HEK293 (cell line): ENCODE results near the gene CLASP1.

Source experiments
- CTCF ChIA-PET: fragments of 350-600 bp; formaldehyde crosslinking; extraction: SDS; loops from one replicate; lab custom pipeline; 2021; ENCODE audit warnings: antibody characterized with exemption; lab: Yijun Ruan, JAX
- POLR2A ChIA-PET: fragments of 300-600 bp; formaldehyde crosslinking; extraction: SDS; loops from one replicate; lab custom pipeline; 2020; ENCODE audit warnings: antibody characterized with exemption, inconsistent platforms; lab: Yijun Ruan, JAX
- H3K27ac ChIP-seq: fragments of 200-500 bp; sonication (Bioruptor generic); 2 replicates; pipeline ENCODE4 v1.5.1; 2014; ENCODE audit warnings: low read depth, low read length, control low read depth, inconsistent platforms; ENCODE audit errors: extremely low read depth
- H3K36me3 ChIP-seq, 2 experiments: fragments of 200-500 bp in 1 of 2; sonication (Bioruptor generic) in 1 of 2; 1 replicate in 1 of 2; 2 replicates in 1 of 2; pipeline ENCODE4 v1.5.1; 2014 to 2017; ENCODE audit warnings: inconsistent platforms in 2 of 2, low read length in 2 of 2; ENCODE audit not compliant: control insufficient read depth in 2 of 2, insufficient read depth in 1 of 2
- H3K4me1 ChIP-seq: fragments of 200-500 bp; sonication (Bioruptor generic); 2 replicates; pipeline ENCODE4 v1.5.1; 2014; ENCODE audit warnings: mild to moderate bottlenecking, low read length, inconsistent platforms; ENCODE audit not compliant: control insufficient read depth, insufficient read depth
- H3K4me3 ChIP-seq: 2 replicates; pipeline ENCODE4 v1.5.1; 2011; ENCODE audit warnings: low read depth, mild to moderate bottlenecking, control low read depth, low read length, moderate library complexity
- H3K9me3 ChIP-seq: fragments of 200-500 bp; sonication (Bioruptor generic); 2 replicates; pipeline ENCODE4 v1.5.1; 2014; ENCODE audit warnings: low read depth, low read length, inconsistent platforms; ENCODE audit not compliant: control insufficient read depth, insufficient read depth
- FEZF1 ChIP-seq: fragments of 450-650 bp; formaldehyde crosslinking; IDR thresholded peaks from 2 replicates; pipeline ENCODE4 v1.5.1; 2016; ENCODE audit warnings: missing biosample characterization, missing genetic modification characterization
- OSR2 ChIP-seq: fragments of 450-650 bp; formaldehyde crosslinking; IDR thresholded peaks from 2 replicates; pipeline ENCODE4 v1.5.1; 2016; ENCODE audit warnings: missing biosample characterization, missing genetic modification characterization
- PBX3 ChIP-seq: sonication (generic); formaldehyde crosslinking; IDR thresholded peaks from 2 replicates; pipeline ENCODE4 v1.8.1; 2022; ENCODE audit warnings: mild to moderate bottlenecking, moderate library complexity, missing genetic modification reagents
- PRDM6 ChIP-seq: fragments of 450-650 bp; formaldehyde crosslinking; IDR thresholded peaks from 2 replicates; pipeline ENCODE4 v1.5.1; 2017; ENCODE audit warnings: missing biosample characterization, missing genetic modification characterization
- SCRT1 ChIP-seq: fragments of 450-650 bp; formaldehyde crosslinking; IDR thresholded peaks from 2 replicates; pipeline ENCODE4 v1.5.1; 2016; ENCODE audit warnings: missing biosample characterization, missing genetic modification characterization, borderline replicate concordance
- WT1 ChIP-seq: fragments of 450-650 bp; formaldehyde crosslinking; IDR thresholded peaks from 2 replicates; pipeline ENCODE4 v1.5.1; 2016; ENCODE audit warnings: missing biosample characterization, missing genetic modification characterization
- ZBTB20 ChIP-seq: fragments of 450-650 bp; formaldehyde crosslinking; IDR thresholded peaks from 2 replicates; pipeline ENCODE4 v1.5.1; 2016; ENCODE audit warnings: missing biosample characterization, missing genetic modification characterization
- ZNF10 ChIP-seq: fragments of 450-650 bp; formaldehyde crosslinking; IDR thresholded peaks from 2 replicates; pipeline ENCODE4 v1.5.1; 2017; ENCODE audit warnings: missing biosample characterization, missing genetic modification characterization
- ZNF121 ChIP-seq: fragments of 450-650 bp; formaldehyde crosslinking; IDR thresholded peaks from 2 replicates; pipeline ENCODE4 v1.5.1; 2016; ENCODE audit warnings: missing biosample characterization, missing genetic modification characterization
- ZNF140 ChIP-seq: fragments of 450-650 bp; formaldehyde crosslinking; IDR thresholded peaks from 2 replicates; pipeline ENCODE4 v1.5.1; 2016; ENCODE audit warnings: missing biosample characterization, missing genetic modification characterization
- ZNF146 ChIP-seq: fragments of 450-650 bp; formaldehyde crosslinking; IDR thresholded peaks from 2 replicates; pipeline ENCODE4 v1.5.1; 2016; ENCODE audit warnings: missing biosample characterization, missing genetic modification characterization
- ZNF169 ChIP-seq: fragments of 450-650 bp; formaldehyde crosslinking; IDR thresholded peaks from 2 replicates; pipeline ENCODE4 v1.5.1; 2016; ENCODE audit warnings: missing biosample characterization, missing genetic modification characterization
- ZNF184 ChIP-seq: fragments of 450-650 bp; IDR thresholded peaks from 2 replicates; pipeline ENCODE4 v1.5.1; 2018; ENCODE audit warnings: missing biosample characterization, mild to moderate bottlenecking, missing genetic modification characterization
- ZNF202 ChIP-seq: fragments of 450-650 bp; formaldehyde crosslinking; IDR thresholded peaks from 2 replicates; pipeline ENCODE4 v1.5.1; 2016; ENCODE audit warnings: missing biosample characterization, missing genetic modification characterization, borderline replicate concordance
- ZNF239 ChIP-seq: fragments of 450-650 bp; formaldehyde crosslinking; IDR thresholded peaks from 2 replicates; pipeline ENCODE4 v1.5.1; 2016; ENCODE audit warnings: missing biosample characterization, missing genetic modification characterization
- ZNF404 ChIP-seq: fragments of 450-650 bp; formaldehyde crosslinking; IDR thresholded peaks from 2 replicates; pipeline ENCODE4 v1.5.1; 2017; ENCODE audit warnings: missing biosample characterization, missing genetic modification characterization
- ZNF488 ChIP-seq: fragments of 450-650 bp; formaldehyde crosslinking; IDR thresholded peaks from 2 replicates; pipeline ENCODE4 v1.5.1; 2016; ENCODE audit warnings: missing biosample characterization, missing genetic modification characterization
- ZNF510 ChIP-seq: fragments of 450-650 bp; formaldehyde crosslinking; IDR thresholded peaks from 2 replicates; pipeline ENCODE4 v1.5.1; 2018; ENCODE audit warnings: mild to moderate bottlenecking, missing genetic modification characterization, missing biosample characterization; ENCODE audit not compliant: insufficient replicate concordance
- ZNF571 ChIP-seq: fragments of 450-650 bp; formaldehyde crosslinking; IDR thresholded peaks from 2 replicates; pipeline ENCODE4 v1.5.0; 2017; ENCODE audit warnings: missing biosample characterization, missing genetic modification characterization
- ZNF624 ChIP-seq: fragments of 450-650 bp; formaldehyde crosslinking; IDR thresholded peaks from 2 replicates; pipeline ENCODE4 v1.5.1; 2017; ENCODE audit warnings: missing biosample characterization, missing genetic modification characterization
- ZNF677 ChIP-seq: fragments of 450-650 bp; IDR thresholded peaks from 2 replicates; pipeline ENCODE4 v1.5.0; 2018; ENCODE audit warnings: missing biosample characterization, mild to moderate bottlenecking, missing genetic modification characterization, moderate library complexity
- ZNF776 ChIP-seq: fragments of 450-650 bp; formaldehyde crosslinking; IDR thresholded peaks from 2 replicates; pipeline ENCODE4 v1.5.0; 2017; ENCODE audit warnings: missing biosample characterization, missing genetic modification characterization, borderline replicate concordance
- ZNF777 ChIP-seq: fragments of 450-650 bp; formaldehyde crosslinking; IDR thresholded peaks from 2 replicates; pipeline ENCODE4 v1.5.1; 2017; ENCODE audit warnings: missing biosample characterization, missing genetic modification characterization, borderline replicate concordance
- ZNF785 ChIP-seq: fragments of 450-650 bp; formaldehyde crosslinking; IDR thresholded peaks from 2 replicates; pipeline ENCODE4 v1.5.1; 2016; ENCODE audit warnings: missing biosample characterization, missing genetic modification characterization
- ZNF830 ChIP-seq: fragments of 450-650 bp; IDR thresholded peaks from 2 replicates; pipeline ENCODE4 v1.5.0; 2018; ENCODE audit warnings: missing biosample characterization, missing genetic modification characterization, low read depth, mild to moderate bottlenecking, moderate library complexity
- ZSCAN18 ChIP-seq: fragments of 450-650 bp; formaldehyde crosslinking; IDR thresholded peaks from 2 replicates; pipeline ENCODE4 v1.5.1; 2016; ENCODE audit warnings: missing biosample characterization, missing genetic modification characterization
- ZSCAN5A ChIP-seq: fragments of 450-650 bp; formaldehyde crosslinking; IDR thresholded peaks from 2 replicates; pipeline ENCODE4 v1.5.1; 2016; ENCODE audit warnings: missing biosample characterization, missing genetic modification characterization
- ZXDB ChIP-seq: fragments of 450-650 bp; formaldehyde crosslinking; IDR thresholded peaks from 2 replicates; pipeline ENCODE4 v1.5.1; 2016; ENCODE audit warnings: missing biosample characterization, missing genetic modification characterization

CLASP1 gene

GRCh38 chr2:121489284-121489683 lies 160.0 kb downstream of the CLASP1 start (continued):
- peak; percentile 51; the same call in 1 of the 2 replicates for TF ChIP-seq OSR2 (tag by site-specific recombination)
- no peak for TF ChIP-seq ZNF184 (tag by site-specific recombination)
- TF ChIP-seq ZNF624 (tag by site-specific recombination) = no peak
- no peak for TF ChIP-seq ZNF169 (tag by site-specific recombination)

- Histone ChIP-seq H3K36me3 (no peaks in the 10 kb centered on the region), H3K27ac (no peak overlapping the region), H3K4me3 (no peak overlapping the region), H3K4me1 (peaks cover 28% of the 10 kb centered on the region), H3K9me3 (no peaks in the 10 kb centered on the region)
- POLR2A ChIA-PET = no interaction called here
- TF ChIP-seq PRDM6 (tag by site-specific recombination) (0 out of 2 replicates have a peak, but pooled peaks have one; percentile 20), WT1 (tag by site-specific recombination) (no peak), ZBTB20 (tag by site-specific recombination) (no peak), FEZF1 (tag by site-specific recombination) (0 out of 2 replicates have a peak, but pooled peaks have one; percentile 14), ZSCAN18 (tag by site-specific recombination) (no peak), SCRT1 (tag by site-specific recombination) (no peak)
- CTCF ChIA-PET = interaction anchor here (0.6 kb wide), 1 partner anchor 166 kb away, joined by 3 read pairs; no protein-coding TSS in a partner anchor
Observed at GRCh38 chr2:121486191-121486790, 163.0 kb downstream of the CLASP1 start.

GRCh38 chr2:121485039-121485438 lies 164.2 kb downstream of the CLASP1 start:
- no peaks in the 10 kb centered on the region for H3K36me3 ChIP-seq
- no peak overlapping the region for H3K4me3 ChIP-seq
- no peaks in the 10 kb centered on the region for H3K9me3 ChIP-seq
- ChIA-PET POLR2A (no interaction called here), CTCF (interaction anchor here (0.6 kb wide), 1 partner anchor 198 kb away, joined by 3 read pairs; no protein-coding TSS in a partner anchor)
- H3K4me1 ChIP-seq = peaks cover 32% of the 10 kb centered on the region
- no peak overlapping the region for H3K27ac ChIP-seq
- TF ChIP-seq ZNF785 (tag by site-specific recombination) = no peak
- no peak for TF ChIP-seq ZNF146 (tag by site-specific recombination)
- TF ChIP-seq ZSCAN5A (tag by site-specific recombination) = no peak
- TF ChIP-seq PBX3 (CRISPR knock-in tag) = no peak
- TF ChIP-seq ZNF202 = no peak
- no peak for TF ChIP-seq ZXDB (tag by site-specific recombination)
- no peak for TF ChIP-seq ZNF121 (tag by site-specific recombination)
- no peak for TF ChIP-seq ZNF571
- TF ChIP-seq ZNF488 (tag by site-specific recombination) = no peak
- TF ChIP-seq ZNF510 = no peak
- no peak for TF ChIP-seq ZNF140
- TF ChIP-seq ZNF830 (tag by site-specific recombination) = no peak
- TF ChIP-seq ZNF677 (tag by site-specific recombination) = no peak
- TF ChIP-seq ZNF776 (tag by site-specific recombination) = no peak
- no peak for TF ChIP-seq ZNF777
- TF ChIP-seq ZNF239 (tag by site-specific recombination) = no peak
- no peak for TF ChIP-seq ZNF10 (tag by site-specific recombination)
- no peak for TF ChIP-seq ZNF404
